SU-DHL-6 (cell line): ENCODE measurements around the gene OSBPL7.

Experiments used
- H2AFZ ChIP-seq: fragments of 200-600 bp; sonication (generic); 2 replicates; pipeline ENCODE4 v1.6.1; 2014; ENCODE audit warnings: low read depth, mild to moderate bottlenecking, moderate library complexity, mixed read lengths, antibody characterized with exemption, low read length; ENCODE audit not compliant: severe bottlenecking
- H3F3A ChIP-seq: fragments of 200-600 bp; shearing (Covaris generic); 2 replicates; pipeline ENCODE4 v1.6.0; 2016; ENCODE audit warnings: antibody characterized with exemption, mild to moderate bottlenecking; ENCODE audit not compliant: insufficient read depth
- H3K27ac ChIP-seq: fragments of 200-600 bp; sonication (generic); 2 replicates; pipeline ENCODE4 v1.5.1; 2016; ENCODE audit warnings: low read depth, mild to moderate bottlenecking, low read length, moderate library complexity, mixed read lengths
- H3K27me3 ChIP-seq: fragments of 200-600 bp; sonication (generic), shearing (Covaris generic); 2 replicates; pipeline ENCODE4 v1.6.0; 2014; ENCODE audit warnings: mild to moderate bottlenecking, low read length
- H3K36me3 ChIP-seq: fragments of 200-600 bp; sonication (generic); 2 replicates; pipeline ENCODE4 v1.6.1; 2014; ENCODE audit warnings: mild to moderate bottlenecking, low read length, mixed read lengths
- H3K4me2 ChIP-seq: fragments of 300-600, 200-600 bp; shearing (Covaris generic), sonication (generic); 2 replicates; pipeline ENCODE4 v1.6.0; 2014; ENCODE audit warnings: low read length, low read depth, mild to moderate bottlenecking; ENCODE audit not compliant: poor library complexity, severe bottlenecking
- H3K4me3 ChIP-seq: fragments of 200-600 bp; sonication (generic); 2 replicates; pipeline ENCODE4 v1.5.1; 2014; ENCODE audit warnings: antibody characterized with exemption, low read length, mild to moderate bottlenecking, mixed read lengths; ENCODE audit not compliant: insufficient read depth, poor library complexity, severe bottlenecking
- H3K79me2 ChIP-seq: fragments of 200-600 bp; sonication (generic); 2 replicates; pipeline ENCODE4 v1.6.1; 2014; ENCODE audit warnings: mild to moderate bottlenecking, low read length, moderate library complexity; ENCODE audit not compliant: insufficient read depth
- H3K9ac ChIP-seq: fragments of 200-600 bp; sonication (generic); 2 replicates; pipeline ENCODE4 v1.7.0; 2014; ENCODE audit warnings: mild to moderate bottlenecking, low read length
- H3K9me2 ChIP-seq: fragments of 200-600 bp; sonication (generic); replicated peaks from 2 replicates; pipeline ENCODE4 v1.6.1; 2014; ENCODE audit warnings: low read length; ENCODE audit not compliant: insufficient read depth
- H3K9me3 ChIP-seq: fragments of 200-600 bp; sonication (generic); 2 replicates; pipeline ENCODE4 v1.6.1; 2014; ENCODE audit warnings: low read length, mixed read lengths; ENCODE audit not compliant: insufficient read depth
- H4K20me1 ChIP-seq: fragments of 200-600 bp; sonication (generic); 2 replicates; pipeline ENCODE4 v1.6.1; 2014; ENCODE audit warnings: low read depth, mild to moderate bottlenecking, antibody characterized with exemption, low read length, moderate library complexity, mixed read lengths
- CTCF ChIP-seq: fragments of 200-600 bp; sonication (generic); IDR thresholded peaks from one replicate; pipeline ENCODE4 v1.5.1; 2017; ENCODE audit warnings: antibody characterized with exemption, mild to moderate bottlenecking, low read length, moderate library complexity; ENCODE audit not compliant: insufficient read depth, poor library complexity, severe bottlenecking
- EZH2phosphoT487 ChIP-seq: fragments of 200-600 bp; sonication (generic), shearing (Covaris generic); conservative IDR thresholded peaks from 2 replicates; pipeline ENCODE4 v1.6.1; 2018; ENCODE audit warnings: mild to moderate bottlenecking, antibody characterized with exemption, low read length, moderate library complexity, mixed read lengths

The OSBPL7 gene

GRCh38 chr17:47811709-47812108 lies 9.9 kb downstream of the OSBPL7 start:
- no peak overlapping the region for H3K4me3 ChIP-seq
- H3K79me2 ChIP-seq: no peaks in the 10 kb centered on the region
- no peak for TF ChIP-seq CTCF
- no peak for TF ChIP-seq EZH2phosphoT487
- no peaks in the 10 kb centered on the region for H3F3A ChIP-seq
- no peak overlapping the region for H2AFZ ChIP-seq
- no peaks in the 10 kb centered on the region for H3K27me3 ChIP-seq
- H3K9me2 ChIP-seq: no peaks in the 10 kb centered on the region
- no peak overlapping the region for H3K9ac ChIP-seq
- no peaks in the 10 kb centered on the region for H3K36me3 ChIP-seq
- H3K9me3 ChIP-seq: no peaks in the 10 kb centered on the region
- no peak overlapping the region for H3K4me2 ChIP-seq
- no peaks in the 10 kb centered on the region for H4K20me1 ChIP-seq
- no peak overlapping the region for H3K27ac ChIP-seq

- TF ChIP-seq CTCF (no peak), EZH2phosphoT487 (no peak)
- H3K27ac ChIP-seq: no peak overlapping the region
- H3K27me3 ChIP-seq: no peaks in the 10 kb centered on the region
- H3K9me2 ChIP-seq: no peaks in the 10 kb centered on the region
- H2AFZ ChIP-seq: no peak overlapping the region
- H4K20me1 ChIP-seq: no peaks in the 10 kb centered on the region
- H3K79me2 ChIP-seq: no peaks in the 10 kb centered on the region
- no peak overlapping the region for H3K4me3 ChIP-seq
- H3K36me3 ChIP-seq: no peaks in the 10 kb centered on the region
- no peak overlapping the region for H3K9ac ChIP-seq
- no peaks in the 10 kb centered on the region for H3F3A ChIP-seq
- no peak overlapping the region for H3K4me2 ChIP-seq
- no peaks in the 10 kb centered on the region for H3K9me3 ChIP-seq
These were observed 10.5 kb downstream of the OSBPL7 start for GRCh38 chr17:47810901-47811635.

GRCh38 chr17:47810200-47810821 lies 11.3 kb downstream of the OSBPL7 start:
- Histone ChIP-seq H3K79me2 (no peaks in the 10 kb centered on the region), H3K27ac (no peak overlapping the region), H3K4me3 (no peak overlapping the region), H2AFZ (no peak overlapping the region), H3F3A (no peaks in the 10 kb centered on the region), H3K27me3 (no peaks in the 10 kb centered on the region), H3K9me3 (no peaks in the 10 kb centered on the region), H3K4me2 (no peak overlapping the region), H3K9me2 (no peaks in the 10 kb centered on the region), H3K9ac (no peak overlapping the region), H3K36me3 (no peaks in the 10 kb centered on the region), H4K20me1 (no peaks in the 10 kb centered on the region)
- no peak for TF ChIP-seq CTCF
- TF ChIP-seq EZH2phosphoT487: no peak
